Measurements from ENCODE around the gene GRIPAP1. TPM values are rescaled to one million over a fixed set of nuclear protein-coding genes. Genes with fewer than 3 reads are reported as not detected.

Gene GRIPAP1
- total RNA-seq, 3 donors from 2014 or later (not counting 1 experiment from before 2014, with no cell fraction given) = 120 to 141 (median 131) TPM

- Histone ChIP-seq H3K36me3 (ENCODE audit: control insufficient read depth, insufficient read depth, low read length) (peaks cover 4% of the 10 kb centered on the region), H3K4me1 (ENCODE audit: control insufficient read depth, insufficient read depth, low read length) (peaks cover 38% of the 10 kb centered on the region), H3K27me3 (ENCODE audit: control insufficient read depth, insufficient read depth, low read length) (no peaks in the 10 kb centered on the region), H3K9me3 (ENCODE audit: control insufficient read depth, insufficient read depth, low read length) (no peaks in the 10 kb centered on the region), H3K27ac (ENCODE audit: low read length) (no peak overlapping the region), H3K4me3 (ENCODE audit: low read length) (no peak overlapping the region)
- Mint-ChIP-seq H3K27me3 (ENCODE audit: low read depth in 2 of 2) (peaks cover 0 to 6% of the 10 kb centered on the region in 2 donors), H3K4me3 (no peak overlapping the region), H3K27ac (peak overlapping the region; percentile 40 to 72), H3K9me3 (no peaks in the 10 kb centered on the region), H3K36me3 (no peaks in the 10 kb centered on the region), H3K4me1 (peaks cover 29 to 42% of the 10 kb centered on the region in 2 donors)
- WGBS (ENCODE audit: insufficient coverage) = 55% methylated on average over 6 of the region's 8 CpGs
- intact Hi-C loops (cut with micrococcal nuclease) = loop anchor here (2.0 kb wide), 1 partner anchor 297 kb away; no protein-coding TSS in a partner anchor
- DNase-seq = peak; percentile 36 to 75
- peak; percentile 59 to 72 (median 70) for ATAC-seq
- peak; percentile 71 for TF ChIP-seq CTCF (IDR thresholded peaks at IDR 0.05)
These were observed 56.3 kb downstream of the GRIPAP1 start for GRCh38 chrX:48945517-48946348.

GRCh38 chrX:48942895-48943294 is 59.2 kb downstream of the GRIPAP1 start:
- H3K9me3 Mint-ChIP-seq = no peaks in the 10 kb centered on the region
- H3K27ac Mint-ChIP-seq = peak overlapping the region; percentile 82 to 87
- no peaks in the 10 kb centered on the region for H3K27me3 ChIP-seq (ENCODE audit: control insufficient read depth, insufficient read depth, low read length)
- no peak for TF ChIP-seq CTCF (IDR thresholded peaks at IDR 0.05)
- peak overlapping the region; percentile 15 for H3K27ac ChIP-seq (ENCODE audit: low read length)
- H3K36me3 ChIP-seq (ENCODE audit: control insufficient read depth, insufficient read depth, low read length) = peaks cover 4% of the 10 kb centered on the region
- intact Hi-C loops (cut with micrococcal nuclease) = no loop called here
- H3K4me1 ChIP-seq (ENCODE audit: control insufficient read depth, insufficient read depth, low read length) = peaks cover 60% of the 10 kb centered on the region
- ATAC-seq = no peak
- no peaks in the 10 kb centered on the region for H3K9me3 ChIP-seq (ENCODE audit: control insufficient read depth, insufficient read depth, low read length)
- peaks cover 0 to 6% of the 10 kb centered on the region in 2 donors for H3K27me3 Mint-ChIP-seq (ENCODE audit: low read depth in 2 of 2)
- H3K4me3 Mint-ChIP-seq = no peak overlapping the region
- no peak for DNase-seq
- H3K36me3 Mint-ChIP-seq = no peaks in the 10 kb centered on the region
- H3K4me3 ChIP-seq (ENCODE audit: low read length) = no peak overlapping the region
- 22% methylated on average over 2 of the region's 2 CpGs for WGBS (ENCODE audit: insufficient coverage)
- peaks cover 55 to 63% of the 10 kb centered on the region in 2 donors for H3K4me1 Mint-ChIP-seq

- DNase-seq (no peak), ATAC-seq (no peak)
- Histone ChIP-seq H3K9me3 (ENCODE audit: control insufficient read depth, insufficient read depth, low read length) (no peaks in the 10 kb centered on the region), H3K4me1 (ENCODE audit: control insufficient read depth, insufficient read depth, low read length) (peaks cover 75% of the 10 kb centered on the region), H3K4me3 (ENCODE audit: low read length) (no peak overlapping the region), H3K36me3 (ENCODE audit: control insufficient read depth, insufficient read depth, low read length) (peaks cover 4% of the 10 kb centered on the region), H3K27ac (ENCODE audit: low read length) (peak overlapping the region; percentile 99), H3K27me3 (ENCODE audit: control insufficient read depth, insufficient read depth, low read length) (no peaks in the 10 kb centered on the region)
- H3K9me3 Mint-ChIP-seq = no peaks in the 10 kb centered on the region
- 58% methylated on average over 2 of the region's 2 CpGs for WGBS (ENCODE audit: insufficient coverage)
- TF ChIP-seq CTCF (IDR thresholded peaks at IDR 0.05) = no peak
- H3K4me1 Mint-ChIP-seq = peaks cover 62 to 78% of the 10 kb centered on the region in 2 donors
- peaks cover 0 to 6% of the 10 kb centered on the region in 2 donors for H3K27me3 Mint-ChIP-seq (ENCODE audit: low read depth in 2 of 2)
- intact Hi-C loops (cut with micrococcal nuclease) = no loop called here
- peak overlapping the region; percentile 61 for H3K4me3 Mint-ChIP-seq
- peak overlapping the region; percentile 95 to 97 for H3K27ac Mint-ChIP-seq
- H3K36me3 Mint-ChIP-seq = no peaks in the 10 kb centered on the region
These were observed 61.6 kb downstream of the GRIPAP1 start for GRCh38 chrX:48940404-48940955.
